ENCODE results near the gene HRH2.
"Not testable (repeated sequence)": the region's sequence is repeated elsewhere in the genome, so short reads cannot be mapped to it uniquely, and the experiment has no call there.

Gene HRH2

GRCh38 chr5:175742290-175742994 lies 84.6 kb downstream of the HRH2 start:
- no peak for ATAC-seq

GRCh38 chr5:175743676-175744210 lies 85.9 kb downstream of the HRH2 start:
- no peak for ATAC-seq

- ATAC-seq = no peak
Measured at GRCh38 chr5:175745210-175745609, 87.3 kb downstream of the HRH2 start.

- ATAC-seq = no peak
Measured at GRCh38 chr5:175746851-175747250, 89.0 kb downstream of the HRH2 start.

GRCh38 chr5:175747539-175748060 lies 89.7 kb downstream of the HRH2 start:
- no peak for ATAC-seq

- ATAC-seq = no peak
Measured at GRCh38 chr5:175748650-175749049, 90.8 kb downstream of the HRH2 start.

GRCh38 chr5:175749591-175749990 lies 91.7 kb downstream of the HRH2 start:
- no peak for ATAC-seq

GRCh38 chr5:175750511-175750931 lies 92.7 kb downstream of the HRH2 start:
- ATAC-seq = no peak

GRCh38 chr5:175751369-175751768 lies 93.5 kb downstream of the HRH2 start:
- ATAC-seq = no peak

GRCh38 chr5:175752826-175753535 lies 95.1 kb downstream of the HRH2 start:
- ATAC-seq = no peak

GRCh38 chr5:175753536-175754402 lies 95.9 kb downstream of the HRH2 start:
- no peak for ATAC-seq

GRCh38 chr5:175759991-175760390 lies 102.1 kb downstream of the HRH2 start:
- not testable (repeated sequence) for ATAC-seq
